Endometrial microvascular endothelial cells (primary cell): ENCODE data around the gene SIGLEC1. TPM values are rescaled to one million over a fixed set of nuclear protein-coding genes. Genes with fewer than 3 reads are reported as not detected.

Experiments used
- in situ Hi-C: cut with HindIII; loops from 2 replicates; pipeline ENCODE4 v1.10.0; 2017; ENCODE audit warnings: low sequenced_read_pairs, low pct_unique_long_range_greater_than_20kb; ENCODE audit errors: inconsistent ontology term
- total RNA-seq: library from RNA; depleted of rRNA; stranded (reverse); fragments of >200 nt; gene quantifications from one replicate; pipeline ENCODE4 v1.2.3, GENCODE V29; 2015; ENCODE audit errors: inconsistent ontology term

Gene SIGLEC1
- total RNA-seq, 1 donor from 2014 or later: not detected

GRCh38 chr20:3745686-3746173 lies 33.3 kb upstream of the SIGLEC1 start:
- in situ Hi-C loops: no loop called here

- in situ Hi-C loops: no loop called here
Observed at GRCh38 chr20:3744806-3745685, 32.6 kb upstream of the SIGLEC1 start.

- in situ Hi-C loops: no loop called here
Observed at GRCh38 chr20:3744037-3744436, 31.6 kb upstream of the SIGLEC1 start.

- in situ Hi-C loops: no loop called here
Observed at GRCh38 chr20:3743251-3743650, 30.9 kb upstream of the SIGLEC1 start.

- in situ Hi-C loops: no loop called here
Observed at GRCh38 chr20:3741836-3742458, 29.5 kb upstream of the SIGLEC1 start.

- in situ Hi-C loops: no loop called here
Observed at GRCh38 chr20:3740615-3741301, 28.4 kb upstream of the SIGLEC1 start.

- in situ Hi-C loops: no loop called here
Observed at GRCh38 chr20:3739926-3740451, 27.6 kb upstream of the SIGLEC1 start.

- in situ Hi-C loops: no loop called here
Observed at GRCh38 chr20:3739054-3739925, 26.9 kb upstream of the SIGLEC1 start.

GRCh38 chr20:3738111-3739053 lies 26.0 kb upstream of the SIGLEC1 start:
- in situ Hi-C loops: no loop called here

GRCh38 chr20:3735768-3736167 lies 23.4 kb upstream of the SIGLEC1 start:
- in situ Hi-C loops: no loop called here

- in situ Hi-C loops: no loop called here
Observed at GRCh38 chr20:3734111-3734843, 21.9 kb upstream of the SIGLEC1 start.

- in situ Hi-C loops: no loop called here
Observed at GRCh38 chr20:3733119-3733995, 21.0 kb upstream of the SIGLEC1 start.

- in situ Hi-C loops: no loop called here
Observed at GRCh38 chr20:3732327-3733118, 20.1 kb upstream of the SIGLEC1 start, which contains the start of gene HSPA12B. TSS of gene HSPA12B (plus strand) at chr20:3732685. CDS start at chr20:3738675, 5,990 bp downstream.

- in situ Hi-C loops: no loop called here
Observed at GRCh38 chr20:3731944-3732326, 19.5 kb upstream of the SIGLEC1 start.
